Measurements from ENCODE around the gene LCOR. TPM values are rescaled to one million over a fixed set of nuclear protein-coding genes. Genes with fewer than 3 reads are reported as not detected.

Gene LCOR
- total and polyA plus RNA-seq, 9 of the 15 experiments (the other 6 are each of a cell fraction or from before 2014, with no cell fraction given): 3.6 to 25.2 (median 14.4) TPM

DNA sequence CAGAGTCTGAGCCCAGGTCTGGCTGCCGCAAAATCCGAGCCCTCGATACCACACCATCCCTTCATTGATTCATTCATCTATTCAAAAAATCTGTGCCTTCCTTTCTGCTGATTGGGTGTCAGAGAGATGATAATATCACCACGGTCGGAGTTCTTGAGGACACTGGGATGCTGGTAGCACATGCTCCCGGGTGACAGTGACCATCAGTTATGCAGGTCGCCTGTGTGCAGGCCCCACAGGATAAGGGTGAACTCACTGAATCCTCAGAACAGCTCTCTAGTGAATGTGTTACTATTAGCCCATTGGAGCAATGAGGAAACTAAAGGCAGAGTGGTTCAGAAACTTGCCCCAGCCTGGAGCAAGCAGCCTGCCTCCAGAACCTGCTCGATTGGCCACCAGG lies 208.6 kb downstream of the LCOR start (continued):
- TF ChIP-seq RBM17 (IDR thresholded peaks at IDR 0.05; ENCODE audit: borderline replicate concordance, low read depth, low read length) (no peak), ZNF668 (CRISPR knock-in tag; IDR thresholded peaks at IDR 0.05) (no peak)
- TF ChIP-seq, protein P1, sequence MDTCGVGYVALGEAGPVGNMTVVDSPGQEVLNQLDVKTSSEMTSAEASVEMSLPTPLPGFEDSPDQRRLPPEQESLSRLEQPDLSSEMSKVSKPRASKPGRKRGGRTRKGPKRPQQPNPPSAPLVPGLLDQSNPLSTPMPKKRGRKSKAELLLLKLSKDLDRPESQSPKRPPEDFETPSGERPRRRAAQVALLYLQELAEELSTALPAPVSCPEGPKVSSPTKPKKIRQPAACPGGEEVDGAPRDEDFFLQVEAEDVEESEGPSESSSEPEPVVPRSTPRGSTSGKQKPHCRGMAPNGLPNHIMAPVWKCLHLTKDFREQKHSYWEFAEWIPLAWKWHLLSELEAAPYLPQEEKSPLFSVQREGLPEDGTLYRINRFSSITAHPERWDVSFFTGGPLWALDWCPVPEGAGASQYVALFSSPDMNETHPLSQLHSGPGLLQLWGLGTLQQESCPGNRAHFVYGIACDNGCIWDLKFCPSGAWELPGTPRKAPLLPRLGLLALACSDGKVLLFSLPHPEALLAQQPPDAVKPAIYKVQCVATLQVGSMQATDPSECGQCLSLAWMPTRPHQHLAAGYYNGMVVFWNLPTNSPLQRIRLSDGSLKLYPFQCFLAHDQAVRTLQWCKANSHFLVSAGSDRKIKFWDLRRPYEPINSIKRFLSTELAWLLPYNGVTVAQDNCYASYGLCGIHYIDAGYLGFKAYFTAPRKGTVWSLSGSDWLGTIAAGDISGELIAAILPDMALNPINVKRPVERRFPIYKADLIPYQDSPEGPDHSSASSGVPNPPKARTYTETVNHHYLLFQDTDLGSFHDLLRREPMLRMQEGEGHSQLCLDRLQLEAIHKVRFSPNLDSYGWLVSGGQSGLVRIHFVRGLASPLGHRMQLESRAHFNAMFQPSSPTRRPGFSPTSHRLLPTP (IDR thresholded peaks at IDR 0.05; ENCODE audit: borderline replicate concordance, extremely low read depth, insufficient read length): no peak

DNA sequence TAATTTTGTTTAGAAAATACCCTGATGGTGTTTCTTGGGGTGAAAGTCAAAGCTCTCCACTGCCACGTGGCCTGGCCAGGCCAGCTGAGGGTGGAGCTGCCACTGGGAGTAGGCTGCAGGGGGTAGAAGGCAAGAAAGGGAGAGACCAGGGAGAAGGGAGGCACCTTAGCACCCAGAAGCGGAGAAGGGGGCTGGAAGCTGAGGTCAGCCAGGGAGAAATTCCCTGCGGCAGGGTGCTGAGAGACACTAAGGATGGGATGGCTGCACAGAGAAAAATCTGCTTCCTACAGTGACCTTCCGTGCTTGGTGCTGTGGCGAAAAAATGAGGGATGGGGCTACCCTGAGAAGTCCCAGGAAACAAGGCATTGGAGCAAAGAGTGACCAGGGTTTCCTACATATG lies 210.0 kb downstream of the LCOR start:
- Histone ChIP-seq H3K4me3 (no peak overlapping the region), H3K27ac (ENCODE audit: extremely low read depth, low read depth, low read length) (no peak overlapping the region), H2AFZ (ENCODE audit: low read depth, low read length) (no peak overlapping the region), H3K9me3 (replicated peaks; ENCODE audit: control insufficient read depth, insufficient read depth, low read depth, low read length) (no peaks in the 10 kb centered on the region), H3K9me1 (ENCODE audit: control insufficient read depth, insufficient read depth, low read length) (no peaks in the 10 kb centered on the region), H3K4me1 (replicated peaks in 1 of 2; ENCODE audit: control insufficient read depth in 2 of 2, insufficient read depth in 2 of 2, low read length in 2 of 2) (peaks cover 0 to 17% of the 10 kb centered on the region in 2 experiments; a peak in 3 of 5 replicates), H3K79me2 (ENCODE audit: control insufficient read depth, insufficient read depth, low read length) (no peaks in the 10 kb centered on the region), H3K4me2 (ENCODE audit: insufficient read depth, low read length) (no peak overlapping the region), H3K36me3 (ENCODE audit: control insufficient read depth, insufficient read depth, low read length) (no peaks in the 10 kb centered on the region), H4K20me1 (replicated peaks; ENCODE audit: control insufficient read depth, insufficient read depth, low read length) (no peaks in the 10 kb centered on the region), H3K27me3 (ENCODE audit: control insufficient read depth in 2 of 2, insufficient read depth in 2 of 2, low read length in 2 of 2) (peaks cover 0 to 27% of the 10 kb centered on the region in 2 experiments; a peak in 3 of 5 replicates), H3K9ac (ENCODE audit: insufficient read depth in 1 of 2, low read depth in 2 of 2, low read length in 2 of 2) (no peak overlapping the region)
- FAIRE-seq: no peak
- TF ChIP-seq PYGO2 (tag; IDR thresholded peaks at IDR 0.05) (no peak), DNMT1 (IDR thresholded peaks at IDR 0.05) (no peak), ZNF212 (CRISPR knock-in tag; IDR thresholded peaks at IDR 0.05) (no peak), NCOA4 (IDR thresholded peaks at IDR 0.05; ENCODE audit: partially characterized antibody) (no peak), JUN (IDR thresholded peaks at IDR 0.05; ENCODE audit: borderline replicate concordance, low read depth, low read length) (no peak), JUN (CRISPR knock-in tag; IDR thresholded peaks at IDR 0.05; ENCODE audit: borderline replicate concordance) (no peak), ZNF668 (CRISPR knock-in tag; IDR thresholded peaks at IDR 0.05) (no peak)
- TF ChIP-seq, protein P2, sequence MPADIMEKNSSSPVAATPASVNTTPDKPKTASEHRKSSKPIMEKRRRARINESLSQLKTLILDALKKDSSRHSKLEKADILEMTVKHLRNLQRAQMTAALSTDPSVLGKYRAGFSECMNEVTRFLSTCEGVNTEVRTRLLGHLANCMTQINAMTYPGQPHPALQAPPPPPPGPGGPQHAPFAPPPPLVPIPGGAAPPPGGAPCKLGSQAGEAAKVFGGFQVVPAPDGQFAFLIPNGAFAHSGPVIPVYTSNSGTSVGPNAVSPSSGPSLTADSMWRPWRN (IDR thresholded peaks at IDR 0.05; ENCODE audit: low read depth): no peak
- TF ChIP-seq, protein P3, sequence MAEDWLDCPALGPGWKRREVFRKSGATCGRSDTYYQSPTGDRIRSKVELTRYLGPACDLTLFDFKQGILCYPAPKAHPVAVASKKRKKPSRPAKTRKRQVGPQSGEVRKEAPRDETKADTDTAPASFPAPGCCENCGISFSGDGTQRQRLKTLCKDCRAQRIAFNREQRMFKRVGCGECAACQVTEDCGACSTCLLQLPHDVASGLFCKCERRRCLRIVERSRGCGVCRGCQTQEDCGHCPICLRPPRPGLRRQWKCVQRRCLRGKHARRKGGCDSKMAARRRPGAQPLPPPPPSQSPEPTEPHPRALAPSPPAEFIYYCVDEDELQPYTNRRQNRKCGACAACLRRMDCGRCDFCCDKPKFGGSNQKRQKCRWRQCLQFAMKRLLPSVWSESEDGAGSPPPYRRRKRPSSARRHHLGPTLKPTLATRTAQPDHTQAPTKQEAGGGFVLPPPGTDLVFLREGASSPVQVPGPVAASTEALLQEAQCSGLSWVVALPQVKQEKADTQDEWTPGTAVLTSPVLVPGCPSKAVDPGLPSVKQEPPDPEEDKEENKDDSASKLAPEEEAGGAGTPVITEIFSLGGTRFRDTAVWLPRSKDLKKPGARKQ (CRISPR knock-in tag; IDR thresholded peaks at IDR 0.05): no peak
- TF ChIP-seq, protein P4, sequence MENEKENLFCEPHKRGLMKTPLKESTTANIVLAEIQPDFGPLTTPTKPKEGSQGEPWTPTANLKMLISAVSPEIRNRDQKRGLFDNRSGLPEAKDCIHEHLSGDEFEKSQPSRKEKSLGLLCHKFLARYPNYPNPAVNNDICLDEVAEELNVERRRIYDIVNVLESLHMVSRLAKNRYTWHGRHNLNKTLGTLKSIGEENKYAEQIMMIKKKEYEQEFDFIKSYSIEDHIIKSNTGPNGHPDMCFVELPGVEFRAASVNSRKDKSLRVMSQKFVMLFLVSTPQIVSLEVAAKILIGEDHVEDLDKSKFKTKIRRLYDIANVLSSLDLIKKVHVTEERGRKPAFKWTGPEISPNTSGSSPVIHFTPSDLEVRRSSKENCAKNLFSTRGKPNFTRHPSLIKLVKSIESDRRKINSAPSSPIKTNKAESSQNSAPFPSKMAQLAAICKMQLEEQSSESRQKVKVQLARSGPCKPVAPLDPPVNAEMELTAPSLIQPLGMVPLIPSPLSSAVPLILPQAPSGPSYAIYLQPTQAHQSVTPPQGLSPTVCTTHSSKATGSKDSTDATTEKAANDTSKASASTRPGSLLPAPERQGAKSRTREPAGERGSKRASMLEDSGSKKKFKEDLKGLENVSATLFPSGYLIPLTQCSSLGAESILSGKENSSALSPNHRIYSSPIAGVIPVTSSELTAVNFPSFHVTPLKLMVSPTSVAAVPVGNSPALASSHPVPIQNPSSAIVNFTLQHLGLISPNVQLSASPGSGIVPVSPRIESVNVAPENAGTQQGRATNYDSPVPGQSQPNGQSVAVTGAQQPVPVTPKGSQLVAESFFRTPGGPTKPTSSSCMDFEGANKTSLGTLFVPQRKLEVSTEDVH (IDR thresholded peaks at IDR 0.05; ENCODE audit: low read depth, partially characterized antibody): no peak
- in situ Hi-C loops (cut with MboI): no loop called here
- 10% methylated on average over 5 of the region's 5 CpGs for WGBS (ENCODE audit: insufficient coverage, low coverage, missing lambda C conversion rate)
- no TSS peak for BruUV-seq (replicated peaks)
- DNase-seq (ENCODE audit: extremely low read depth in 1 of 4, low spot score in 3 of 4): no peak
- CTCF ChIA-PET (ENCODE audit: low intra/inter-chr PET ratio): no interaction called here
- no peak for ATAC-seq
- intact Hi-C loops (cut with micrococcal nuclease): no loop called here
- POLR2A ChIA-PET: interaction anchor here (0.7 kb wide), 1 partner anchor 8 kb away, joined by 3 read pairs; no protein-coding TSS in a partner anchor
